ENCODE measurements around the gene IQCH.
"Not testable (repeated sequence)": the region's sequence is repeated elsewhere in the genome, so short reads cannot be mapped to it uniquely, and the experiment has no call there.

The IQCH gene

GRCh38 chr15:67446449-67446848 lies 191.9 kb downstream of the IQCH start:
- DNase-seq (ENCODE audit: low spot score) = no peak

GRCh38 chr15:67448372-67448771 lies 193.8 kb downstream of the IQCH start:
- not testable (repeated sequence) for DNase-seq (ENCODE audit: low spot score)

- not testable (repeated sequence) for DNase-seq (ENCODE audit: low spot score)
These were observed 199.1 kb downstream of the IQCH start for GRCh38 chr15:67453703-67454102.

GRCh38 chr15:67456677-67457529 lies 202.3 kb downstream of the IQCH start:
- peak; percentile 86 for DNase-seq (ENCODE audit: low spot score)

- no peak for DNase-seq (ENCODE audit: low spot score)
These were observed 203.9 kb downstream of the IQCH start for GRCh38 chr15:67458331-67459029.

- DNase-seq (ENCODE audit: low spot score) = no peak
These were observed 205.9 kb downstream of the IQCH start for GRCh38 chr15:67460521-67460920.

- no peak for DNase-seq (ENCODE audit: low spot score)
These were observed 207.1 kb downstream of the IQCH start for GRCh38 chr15:67461735-67462134.

- DNase-seq (ENCODE audit: low spot score) = no peak
These were observed 208.3 kb downstream of the IQCH start for GRCh38 chr15:67462875-67463274.

GRCh38 chr15:67463488-67463887 lies 208.9 kb downstream of the IQCH start:
- DNase-seq (ENCODE audit: low spot score) = no peak

- no peak for DNase-seq (ENCODE audit: low spot score)
These were observed 210.8 kb downstream of the IQCH start for GRCh38 chr15:67465196-67465952.

- DNase-seq (ENCODE audit: low spot score) = peak; percentile 11
These were observed 213.8 kb downstream of the IQCH start for GRCh38 chr15:67468416-67468815.

- DNase-seq (ENCODE audit: low spot score) = no peak
These were observed 215.1 kb downstream of the IQCH start for GRCh38 chr15:67469680-67470079.

- DNase-seq (ENCODE audit: low spot score) = no peak
These were observed 218.4 kb downstream of the IQCH start for GRCh38 chr15:67472957-67473356.

- DNase-seq (ENCODE audit: low spot score) = no peak
These were observed 220.0 kb downstream of the IQCH start for GRCh38 chr15:67474405-67475110.

GRCh38 chr15:67479781-67480505 lies 225.4 kb downstream of the IQCH start:
- DNase-seq (ENCODE audit: low spot score) = no peak

- DNase-seq (ENCODE audit: low spot score) = no peak
These were observed 226.2 kb downstream of the IQCH start for GRCh38 chr15:67480741-67481140.

GRCh38 chr15:67481680-67482079 lies 227.1 kb downstream of the IQCH start:
- no peak for DNase-seq (ENCODE audit: low spot score)

- DNase-seq (ENCODE audit: low spot score) = no peak
These were observed 241.0 kb downstream of the IQCH start for GRCh38 chr15:67495585-67495984.

- peak; percentile 58 for DNase-seq (ENCODE audit: low spot score)
These were observed 246.7 kb downstream of the IQCH start for GRCh38 chr15:67501177-67501835.

GRCh38 chr15:67501836-67502461 lies 247.4 kb downstream of the IQCH start:
- DNase-seq (ENCODE audit: low spot score) = peak; percentile 12

All from Ammon's horn (tissue), 1 donor.